Uterus (tissue), 4 donors: ENCODE data around the gene ADAD2. TPM values are rescaled to one million over a fixed set of nuclear protein-coding genes. Genes with fewer than 3 reads are reported as not detected.

Source experiments
- DNase-seq, 2 donors: peaks; one replicate each; pipeline ENCODE4 v3.0.0-alpha.2; 2019 to 2020
- H3K27ac ChIP-seq, 2 donors: fragments of 200-600 bp; sonication (generic); 1 replicate in 1 of 2; 2 replicates in 1 of 2; pipeline ENCODE4 v1.5.1; 2016 to 2018
- H3K27me3 ChIP-seq, 2 donors: fragments of 200-600 bp; sonication (generic); one replicate each; pipeline ENCODE4 v1.5.1; 2018 to 2019; ENCODE audit warnings: control low read depth in 1 of 2
- H3K36me3 ChIP-seq, 2 donors: fragments of 200-600 bp; sonication (generic); one replicate each; pipeline ENCODE4 v1.5.1; 2019; ENCODE audit warnings: control low read depth in 1 of 2
- H3K4me1 ChIP-seq, 2 donors: fragments of 200-600 bp; sonication (generic); one replicate each; pipeline ENCODE4 v1.5.1; 2018 to 2019; ENCODE audit warnings: control low read depth in 1 of 2
- H3K4me3 ChIP-seq, 2 donors: fragments of 200-600 bp; sonication (generic); 1 replicate in 1 of 2; 2 replicates in 1 of 2; pipeline ENCODE4 v1.5.1; 2018 to 2019; ENCODE audit warnings: mild to moderate bottlenecking in 1 of 2
- H3K9me3 ChIP-seq, 2 donors: fragments of 200-600 bp; sonication (generic); one replicate each; pipeline ENCODE4 v1.5.1; 2019; ENCODE audit warnings: control low read depth in 1 of 2
- CTCF ChIP-seq, 4 experiments: fragments of 200-600 bp in 2 of 4; fragments of 450-650 bp in 2 of 4; sonication (generic) in 2 of 4; IDR thresholded peaks; one replicate each; pipeline ENCODE4 v1.5.1; 2016 to 2019; ENCODE audit warnings: antibody characterized with exemption in 4 of 4, mild to moderate bottlenecking in 2 of 4, moderate library complexity in 1 of 4
- POLR2A ChIP-seq, 2 donors: fragments of 450-650 bp; IDR thresholded peaks; one replicate each; pipeline ENCODE4 v1.6.1; 2016; ENCODE audit warnings: antibody characterized with exemption in 2 of 2, mild to moderate bottlenecking in 1 of 2, moderate library complexity in 1 of 2
- intact Hi-C: fragments of 100-400 bp; cut with DNase I; formaldehyde crosslinking; loops from one replicate; pipeline ENCODE4 v1.15.1; 2023; ENCODE audit warnings: low total_unique reads
- total RNA-seq, 4 donors: library from RNA; depleted of rRNA in 3 of 4; stranded (reverse); fragments of >200 nt in 3 of 4; gene quantifications; one replicate each; pipeline versions ENCODE4 v1.1.0 to v1.2.4, GENCODE V29; 2014 to 2023
- donor health status: DM: yes; HTN: yes; CAD: no.

Gene ADAD2
- total RNA-seq, 4 donors from 2014 or later: 0.21 to 1.0 (median 0.88) TPM; not detected in 1

- H3K27me3 ChIP-seq: no peaks in the 10 kb centered on the region
- no peaks in the 10 kb centered on the region for H3K36me3 ChIP-seq
- H3K4me3 ChIP-seq: no peak overlapping the region
- DNase-seq: no peak
- peaks cover 0 to 15% of the 10 kb centered on the region in 2 donors for H3K4me1 ChIP-seq
- peak overlapping the region; percentile 78 to 89 for H3K27ac ChIP-seq
- intact Hi-C loops: no loop called here
- no peaks in the 10 kb centered on the region for H3K9me3 ChIP-seq
- TF ChIP-seq CTCF (IDR thresholded peaks at IDR 0.05): no peak
- no peak for TF ChIP-seq POLR2A (IDR thresholded peaks at IDR 0.05)
Measured at GRCh38 chr16:84178892-84179611, 11.9 kb upstream of the ADAD2 start.

GRCh38 chr16:84179612-84180320 is 11.2 kb upstream of the ADAD2 start:
- H3K27ac ChIP-seq: no peak overlapping the region
- H3K27me3 ChIP-seq: no peaks in the 10 kb centered on the region
- DNase-seq: no peak
- no peak overlapping the region for H3K4me3 ChIP-seq
- peaks cover 0 to 15% of the 10 kb centered on the region in 2 donors for H3K4me1 ChIP-seq
- H3K36me3 ChIP-seq: no peaks in the 10 kb centered on the region
- H3K9me3 ChIP-seq: no peaks in the 10 kb centered on the region
- intact Hi-C loops: no loop called here
- TF ChIP-seq POLR2A (IDR thresholded peaks at IDR 0.05) (no peak), CTCF (IDR thresholded peaks at IDR 0.05) (no peak)

- Histone ChIP-seq H3K4me1 (peaks cover 0 to 15% of the 10 kb centered on the region in 2 donors), H3K4me3 (no peak overlapping the region), H3K36me3 (no peaks in the 10 kb centered on the region), H3K27me3 (no peaks in the 10 kb centered on the region), H3K9me3 (no peaks in the 10 kb centered on the region), H3K27ac (no peak overlapping the region)
- DNase-seq: no peak
- no peak for TF ChIP-seq CTCF (IDR thresholded peaks at IDR 0.05)
- TF ChIP-seq POLR2A (IDR thresholded peaks at IDR 0.05): no peak
- intact Hi-C loops: no loop called here
Measured at GRCh38 chr16:84180519-84181140, 10.3 kb upstream of the ADAD2 start.

- H3K9me3 ChIP-seq: no peaks in the 10 kb centered on the region
- H3K4me3 ChIP-seq: no peak overlapping the region
- peaks cover 0 to 15% of the 10 kb centered on the region in 2 donors for H3K4me1 ChIP-seq
- H3K27me3 ChIP-seq: no peaks in the 10 kb centered on the region
- peak overlapping the region in 1 of 2 donors; percentile 58 for H3K27ac ChIP-seq
- no peak for DNase-seq
- H3K36me3 ChIP-seq: no peaks in the 10 kb centered on the region
- intact Hi-C loops: no loop called here
- no peak for TF ChIP-seq POLR2A (IDR thresholded peaks at IDR 0.05)
- no peak for TF ChIP-seq CTCF (IDR thresholded peaks at IDR 0.05)
Measured at GRCh38 chr16:84181144-84181915, 9.6 kb upstream of the ADAD2 start.
